ENCODE measurements around the gene ARHGEF33. TPM values are rescaled to one million over a fixed set of nuclear protein-coding genes. Genes with fewer than 3 reads are reported as not detected.

Gene ARHGEF33
- total and polyA plus RNA-seq, 2 of the 8 experiments (the other 6 are each of a cell fraction or from before 2014, with no cell fraction given) = 0.09 to 0.95 TPM

- TF ChIP-seq NRF1 (IDR thresholded peaks at IDR 0.05; ENCODE audit: low read depth, low read length) = no peak
- TF ChIP-seq EP300 (IDR thresholded peaks at IDR 0.05; ENCODE audit: borderline replicate concordance in 1 of 2, low read depth in 2 of 2, low read length in 2 of 2) = no peak
- no peak for TF ChIP-seq RXRA (IDR thresholded peaks at IDR 0.05; ENCODE audit: insufficient read depth, low read depth, low read length)
- no peak for TF ChIP-seq BCL11A (IDR thresholded peaks at IDR 0.05; ENCODE audit: low read depth in 2 of 2, low read length in 2 of 2)
These were observed 27.2 kb upstream of the ARHGEF33 start (continued) for GRCh38 chr2:38862476-38862875.
